Ectodermal cell (in vitro differentiated cells): ENCODE results near the gene XXYLT1.

ENCODE experiments used
- H3K27ac ChIP-seq: 2 replicates; pipeline ENCODE4 v1.7.0; 2013; ENCODE audit warnings: mild to moderate bottlenecking, low read depth, low read length; ENCODE audit not compliant: insufficient read depth, poor library complexity, severe bottlenecking
- H3K27me3 ChIP-seq: 2 replicates; pipeline ENCODE4 v1.7.0; 2013; ENCODE audit warnings: mild to moderate bottlenecking, low read length; ENCODE audit not compliant: insufficient read depth, control insufficient read depth, poor library complexity, severe bottlenecking
- H3K36me3 ChIP-seq: one replicate; pipeline ENCODE4 v1.7.0; 2013; ENCODE audit warnings: low read length; ENCODE audit not compliant: control insufficient read depth, insufficient read depth
- H3K4me1 ChIP-seq: one replicate; pipeline ENCODE4 v1.7.0; 2013; ENCODE audit warnings: low read length; ENCODE audit not compliant: control insufficient read depth, insufficient read depth
- H3K4me3 ChIP-seq: 2 replicates; pipeline ENCODE4 v1.7.0; 2013; ENCODE audit warnings: low read depth, low read length, control low read depth; ENCODE audit not compliant: insufficient read depth
- H3K9me3 ChIP-seq: 2 replicates; pipeline ENCODE4 v1.7.0; 2013; ENCODE audit warnings: mild to moderate bottlenecking, low read length, moderate library complexity; ENCODE audit not compliant: control insufficient read depth
- WGBS, 2 experiments: methylation state at CpG; one replicate each; pipeline ENCODE4 v1.1.7; 2013; ENCODE audit warnings: missing lambda C conversion rate in 2 of 2; 5-methylcytosine and 5-hydroxymethylcytosine counted together

XXYLT1 gene

DNA sequence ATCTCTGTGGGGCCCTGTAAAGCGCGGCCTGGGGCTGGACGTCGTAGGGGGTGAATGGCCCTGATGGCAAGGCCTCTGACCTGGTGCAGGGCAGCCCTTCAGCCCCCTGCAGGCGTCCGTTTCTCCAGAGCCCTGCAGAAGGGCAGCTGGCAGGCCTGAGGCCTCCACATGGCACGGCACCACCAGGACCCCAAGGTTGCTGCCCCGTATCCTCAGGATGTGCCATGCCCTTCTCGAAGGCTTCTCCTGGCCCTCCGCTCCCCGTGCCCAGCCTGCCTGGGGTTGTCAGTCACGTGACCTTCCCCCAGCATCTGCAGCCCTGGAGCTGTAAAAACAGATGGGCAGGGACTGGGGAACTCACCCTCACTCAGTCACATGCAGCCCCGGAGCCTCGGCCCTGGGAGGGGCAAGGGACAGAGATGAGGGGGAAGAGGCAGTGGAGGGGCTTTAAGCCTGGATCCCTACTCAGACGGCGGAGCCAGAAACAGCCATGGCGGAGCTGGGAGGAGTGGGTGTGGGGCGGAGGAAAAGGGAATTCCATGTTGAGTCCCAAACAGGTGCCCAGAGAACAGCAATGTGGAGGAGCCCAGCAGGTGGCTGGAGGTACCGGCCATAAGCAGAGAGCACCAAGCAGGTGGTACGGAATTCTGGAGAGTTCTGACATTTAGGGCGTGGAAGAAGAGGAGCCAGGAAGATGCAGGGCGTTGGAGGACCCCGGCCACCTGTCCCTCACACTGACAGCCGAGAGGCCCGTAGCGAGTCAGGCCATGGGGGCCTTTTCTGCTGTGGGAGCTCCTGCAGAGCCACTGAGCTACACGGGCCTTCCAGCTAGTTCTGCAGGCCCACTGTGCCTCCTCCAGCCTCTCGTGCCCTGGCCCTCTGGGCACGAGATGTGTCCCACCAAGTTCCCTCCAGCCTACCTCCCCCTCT is 193.1 kb downstream of the XXYLT1 start:
- no peak overlapping the region for H3K27ac ChIP-seq
- H3K36me3 ChIP-seq, result no peaks in the 10 kb centered on the region
- no peaks in the 10 kb centered on the region for H3K27me3 ChIP-seq
- no peak overlapping the region for H3K4me3 ChIP-seq
- no peaks in the 10 kb centered on the region for H3K9me3 ChIP-seq
- WGBS, 2 experiments, result 89% methylated on average over 29 of the region's 29 CpGs
- H3K4me1 ChIP-seq, result peaks cover 24% of the 10 kb centered on the region

DNA sequence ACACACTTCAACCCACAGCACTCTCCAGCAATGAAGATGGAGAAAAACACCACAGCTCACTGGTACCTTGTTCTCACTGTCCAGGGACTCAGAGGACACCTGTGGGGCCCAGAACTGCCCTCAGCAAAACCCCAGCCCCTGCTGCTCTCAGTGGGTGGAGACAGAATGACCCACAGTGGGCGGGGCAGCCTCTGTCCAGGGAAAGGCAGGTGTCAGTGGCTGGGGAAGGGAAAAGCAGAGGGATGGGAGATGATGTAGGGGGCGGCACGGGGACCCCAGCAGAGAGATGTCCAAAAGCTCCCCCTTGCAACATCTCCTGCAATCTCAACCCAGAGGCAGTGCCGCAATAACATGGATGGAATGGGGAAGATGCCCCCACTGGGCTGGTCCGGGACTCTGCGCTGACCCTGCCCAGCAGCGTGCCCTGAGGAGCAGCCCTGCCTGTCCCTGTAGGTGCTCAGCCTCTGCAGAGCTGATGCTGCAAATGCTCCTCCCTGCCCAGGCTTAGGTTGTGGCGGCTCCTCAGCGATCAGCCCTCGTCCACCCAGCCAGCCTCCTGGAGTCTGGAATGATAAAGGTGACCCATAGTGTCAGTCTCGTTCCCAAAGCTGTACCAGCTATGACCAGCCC is 193.9 kb downstream of the XXYLT1 start:
- Histone ChIP-seq H3K27me3 (no peaks in the 10 kb centered on the region), H3K36me3 (no peaks in the 10 kb centered on the region), H3K4me1 (peaks cover 24% of the 10 kb centered on the region), H3K9me3 (no peaks in the 10 kb centered on the region), H3K27ac (no peak overlapping the region), H3K4me3 (no peak overlapping the region)
- WGBS, 2 experiments, result 90 to 91% methylated on average over 11 of the region's 11 CpGs

DNA sequence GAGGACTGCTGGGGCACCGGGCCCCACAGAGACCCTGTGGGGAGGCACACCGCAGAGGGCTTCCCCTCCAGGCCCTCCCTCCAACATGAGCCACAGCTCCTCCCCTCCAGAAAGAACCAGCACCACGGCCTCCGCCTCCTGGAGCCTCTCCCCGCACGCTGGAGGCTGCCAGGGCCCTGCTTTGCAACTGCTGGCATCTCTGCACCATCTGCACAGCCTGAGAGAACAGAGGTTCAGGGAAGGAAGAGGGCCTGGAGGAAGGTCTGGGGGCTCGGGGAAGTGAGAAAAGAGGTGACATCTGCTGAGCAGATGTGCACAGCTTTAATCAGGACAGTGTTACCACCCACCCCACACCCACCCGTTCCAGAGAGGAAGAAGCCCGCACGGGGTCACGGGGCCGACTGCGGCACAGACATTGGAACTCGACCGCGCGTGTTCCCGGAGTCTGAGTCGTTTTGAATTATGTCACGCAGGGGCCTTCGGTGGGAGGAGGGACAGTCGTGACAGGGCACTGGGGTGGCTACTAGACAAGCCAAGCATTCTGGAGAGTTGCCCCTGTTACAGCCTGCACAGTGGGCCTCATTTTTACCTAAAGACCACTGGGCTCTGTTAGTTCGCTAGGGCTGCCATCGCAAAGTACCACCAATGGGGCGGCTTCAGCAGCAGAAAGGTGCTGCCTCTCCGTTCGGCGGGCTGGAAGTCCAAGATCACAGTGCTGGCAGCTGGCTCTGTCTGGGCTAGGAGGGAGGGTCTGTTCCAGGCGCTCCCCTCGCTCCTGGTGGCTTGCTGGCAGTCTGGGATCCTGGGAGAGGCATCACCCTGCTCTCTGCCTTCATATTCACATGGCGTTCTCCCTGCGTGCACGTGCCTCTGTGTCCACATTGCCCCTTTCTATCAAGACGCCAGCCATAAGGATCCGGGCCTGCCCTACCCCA is 194.8 kb downstream of the XXYLT1 start:
- Histone ChIP-seq H3K4me3 (no peak overlapping the region), H3K27me3 (no peaks in the 10 kb centered on the region), H3K9me3 (no peaks in the 10 kb centered on the region), H3K4me1 (peaks cover 24% of the 10 kb centered on the region), H3K36me3 (no peaks in the 10 kb centered on the region), H3K27ac (no peak overlapping the region)
- 93 to 94% methylated on average over 35 of the region's 35 CpGs for WGBS, 2 experiments

DNA sequence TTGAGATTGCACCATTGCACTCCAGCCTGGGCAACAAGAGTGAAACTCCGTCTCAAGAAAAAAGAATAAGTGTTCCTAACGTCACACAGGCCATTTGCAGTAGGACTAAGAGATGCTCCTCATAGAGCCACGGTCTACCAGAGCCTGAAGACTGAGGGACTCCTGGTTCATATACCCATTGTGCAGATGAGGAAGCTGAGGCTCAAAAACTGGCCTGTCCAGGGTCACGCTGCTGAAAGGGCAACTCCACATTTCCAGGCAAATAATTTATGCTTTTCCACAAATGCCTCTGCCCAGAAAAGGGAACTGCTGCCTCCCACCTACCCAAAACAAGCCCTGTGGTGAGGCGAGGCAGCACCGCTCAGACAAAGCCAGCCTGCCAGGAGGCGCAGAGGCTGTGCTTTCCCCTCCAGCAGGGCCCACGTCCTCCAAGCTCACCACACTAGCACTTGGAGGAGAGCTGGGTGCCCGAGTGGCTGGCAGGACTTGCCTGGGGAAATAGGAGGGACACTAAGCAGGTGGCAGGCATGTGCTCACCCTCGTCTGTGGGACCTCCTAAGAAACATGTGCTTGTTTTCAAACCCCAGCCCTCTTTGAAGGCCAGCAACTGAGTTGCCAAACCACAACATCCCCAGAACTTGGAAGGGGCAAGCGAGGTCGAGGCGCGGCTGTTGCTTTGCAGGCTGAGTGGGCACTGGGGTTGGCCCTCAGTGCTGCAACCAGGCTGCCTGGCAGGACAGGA is 195.6 kb downstream of the XXYLT1 start:
- no peak overlapping the region for H3K27ac ChIP-seq
- H3K4me1 ChIP-seq, result peaks cover 20% of the 10 kb centered on the region
- WGBS, 2 experiments, result 93 to 95% methylated on average over 14 of the region's 14 CpGs
- H3K9me3 ChIP-seq, result no peaks in the 10 kb centered on the region
- no peak overlapping the region for H3K4me3 ChIP-seq
- no peaks in the 10 kb centered on the region for H3K27me3 ChIP-seq
- no peaks in the 10 kb centered on the region for H3K36me3 ChIP-seq

DNA sequence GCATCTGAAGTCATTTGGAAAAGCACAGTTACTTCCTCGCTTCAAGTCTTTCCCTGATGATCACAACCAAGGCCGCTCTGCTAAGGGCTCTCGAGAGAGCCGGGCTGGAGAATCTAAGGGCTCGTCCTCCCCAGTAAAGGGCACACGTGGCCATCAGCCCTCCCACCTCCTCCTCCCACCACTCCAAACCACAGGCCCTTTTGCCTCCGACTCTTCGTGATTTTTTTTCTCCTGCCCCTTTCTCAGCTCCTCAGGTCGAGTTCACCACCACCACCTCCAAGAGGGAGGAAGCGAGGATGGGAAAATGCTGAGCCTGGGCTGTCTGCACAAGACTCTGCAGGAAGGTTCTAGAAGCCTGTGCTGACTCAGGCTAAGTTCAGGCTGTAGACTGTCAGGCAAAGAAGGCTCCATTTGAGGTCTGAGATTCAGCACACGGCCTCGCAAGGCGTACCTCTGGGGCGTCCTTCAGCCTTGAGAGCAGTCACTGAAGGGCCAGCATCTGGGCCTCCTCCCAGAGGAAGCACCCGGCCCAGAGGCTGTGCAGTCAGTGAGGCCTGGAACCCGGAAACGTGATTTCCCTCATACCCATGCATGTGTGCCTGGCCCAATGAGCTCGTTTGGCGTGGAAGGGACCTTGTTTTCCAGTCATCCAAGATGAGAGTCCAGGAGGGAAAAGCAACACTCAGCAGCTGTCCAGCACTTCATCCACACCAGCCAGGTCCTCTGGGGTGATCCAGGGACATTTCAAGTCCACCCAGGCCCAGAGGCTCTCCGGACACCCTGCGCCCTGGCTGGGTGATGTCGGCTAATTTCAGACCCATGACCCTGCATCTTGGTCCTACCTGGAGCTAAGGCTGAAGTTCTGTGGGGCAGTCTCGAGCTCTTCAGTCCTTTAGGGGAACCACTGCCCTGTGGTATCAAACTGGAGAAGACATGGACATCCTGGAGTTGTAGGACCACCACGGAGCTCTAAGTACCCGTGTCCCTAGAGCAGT is 196.8 kb downstream of the XXYLT1 start:
- WGBS, 2 experiments, result 91 to 94% methylated on average over 25 of the region's 25 CpGs

DNA sequence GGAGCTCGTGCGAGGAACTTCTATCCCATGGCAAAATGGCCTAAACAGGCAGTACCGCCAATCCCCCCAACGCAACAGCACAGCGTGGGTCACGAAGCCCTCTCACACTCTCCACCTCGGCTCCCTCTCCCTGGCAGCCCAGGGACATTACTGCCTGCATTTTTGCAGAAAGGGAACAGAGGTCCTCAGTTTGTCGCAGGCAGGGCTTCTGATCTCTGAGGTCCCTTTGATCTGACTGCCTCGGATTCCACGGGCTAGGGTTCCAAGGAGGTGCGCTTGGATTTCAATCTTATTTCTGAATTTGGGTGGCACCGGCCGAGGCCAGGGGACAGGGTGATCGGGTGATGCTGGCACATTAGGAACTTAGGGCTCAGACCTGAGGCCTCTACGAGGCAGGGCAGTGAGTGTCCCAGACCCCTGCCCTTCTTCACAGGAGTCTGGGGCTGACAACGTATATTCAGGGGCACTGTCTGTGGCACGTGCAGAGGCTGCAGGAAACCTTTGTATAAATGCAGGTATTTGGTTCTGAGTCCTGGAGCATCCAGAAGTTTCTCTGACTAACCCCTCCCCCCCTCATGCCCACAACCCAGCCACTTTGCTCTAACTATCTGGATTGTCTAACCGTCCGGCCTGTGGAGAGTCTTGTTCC is 197.9 kb downstream of the XXYLT1 start:
- H3K27me3 ChIP-seq, result no peaks in the 10 kb centered on the region
- peaks cover 9% of the 10 kb centered on the region for H3K4me1 ChIP-seq
- H3K36me3 ChIP-seq, result peaks cover 4% of the 10 kb centered on the region
- no peak overlapping the region for H3K27ac ChIP-seq
- H3K4me3 ChIP-seq, result no peak overlapping the region
- no peaks in the 10 kb centered on the region for H3K9me3 ChIP-seq
- 90 to 93% methylated on average over 19 of the region's 19 CpGs for WGBS, 2 experiments

More for the DNA sequence above, 196.8 kb downstream of the XXYLT1 start:
- Histone ChIP-seq H3K36me3 (peaks cover 4% of the 10 kb centered on the region), H3K27ac (no peak overlapping the region), H3K4me3 (no peak overlapping the region), H3K9me3 (no peaks in the 10 kb centered on the region), H3K27me3 (no peaks in the 10 kb centered on the region), H3K4me1 (peaks cover 9% of the 10 kb centered on the region)

DNA sequence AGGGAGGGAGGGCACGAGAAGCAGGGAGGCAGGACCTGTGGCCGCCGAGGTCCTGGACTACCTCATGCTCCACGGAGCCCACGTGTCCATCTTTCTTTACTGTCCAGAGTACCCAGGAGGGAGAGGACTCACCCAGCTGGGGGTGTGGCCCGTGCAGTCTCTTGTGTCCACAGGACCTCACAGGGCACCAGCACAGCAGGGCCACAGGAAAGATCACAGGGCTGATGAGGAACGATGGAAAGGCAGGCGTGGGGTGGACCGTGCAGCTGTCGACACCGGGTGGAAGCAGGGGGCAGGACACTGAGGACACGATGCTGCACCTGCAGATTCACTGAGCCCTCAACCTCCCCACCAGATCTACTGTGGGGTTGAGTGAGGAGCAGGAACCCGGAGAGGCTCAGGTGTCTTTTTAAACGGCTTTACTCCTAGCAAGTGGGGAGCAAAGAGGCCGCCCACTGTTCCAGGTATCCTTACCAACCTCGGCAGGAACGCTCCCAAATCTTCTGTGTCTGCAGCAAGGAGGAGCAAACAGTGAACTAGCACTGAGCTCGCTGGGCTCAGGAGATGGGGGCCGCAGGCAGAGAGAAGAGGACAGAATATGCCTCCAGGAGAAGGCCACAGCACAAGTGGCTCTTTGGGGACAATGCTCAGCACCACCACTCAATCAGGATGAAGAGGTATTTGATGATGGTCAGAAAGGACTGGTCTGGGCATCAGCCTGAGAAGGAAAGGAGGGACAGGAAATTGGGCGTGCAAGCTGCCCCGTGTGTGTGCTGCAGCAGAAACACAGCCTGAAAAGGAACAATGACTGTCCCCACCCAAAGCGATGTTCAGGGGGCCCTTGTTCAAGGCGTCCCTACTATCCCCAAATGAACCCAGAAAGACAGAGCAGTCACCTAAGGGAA is 198.8 kb downstream of the XXYLT1 start:
- Histone ChIP-seq H3K27me3 (no peaks in the 10 kb centered on the region), H3K4me3 (no peak overlapping the region), H3K9me3 (no peaks in the 10 kb centered on the region), H3K36me3 (peaks cover 4% of the 10 kb centered on the region), H3K4me1 (peaks cover under 1% of the 10 kb centered on the region), H3K27ac (no peak overlapping the region)
- WGBS, 2 experiments, result 92 to 93% methylated on average over 23 of the region's 23 CpGs
